CD4-positive, alpha-beta T cell (primary cell): Measurements from ENCODE around the gene TPP2. TPM values are rescaled to one million over a fixed set of nuclear protein-coding genes. Genes with fewer than 3 reads are reported as not detected.
A peak's percentile ranks its signal among the peaks of the same experiment; 100 is the strongest.

Experiments
- ATAC-seq: fragments of 200-7000 bp; cut with Tn5 transposase; one replicate; pipeline ENCODE4 v1.10.0; 2022; ENCODE audit warnings: mild to moderate bottlenecking; ENCODE audit not compliant: poor library complexity
- CTCF ChIA-PET: fragments of 350-600 bp; sonication (Branson Sonifier 250); formaldehyde crosslinking; loops from one replicate; lab custom pipeline; 2021; ENCODE audit warnings: antibody characterized with exemption, inconsistent platforms; lab: Charles Lee
- POLR2A ChIA-PET: fragments of 350-600 bp; sonication (Branson Sonifier 250); formaldehyde crosslinking; loops from one replicate; lab custom pipeline; 2021; ENCODE audit warnings: antibody characterized with exemption, inconsistent platforms; lab: Charles Lee
- DNase-seq, 14 experiments: peaks; one replicate each; pipeline ENCODE4 v3.0.0-alpha.2; 2013 to 2020; ENCODE audit warnings: mixed read lengths in 2 of 14
- H3K27ac ChIP-seq, 2 donors: one replicate each; pipeline versions ENCODE4 v1.5.1 to v1.7.0; 2013; ENCODE audit warnings: low read length in 2 of 2, low read depth in 1 of 2, mild to moderate bottlenecking in 1 of 2
- H3K27me3 ChIP-seq, 2 experiments: 1 replicate in 1 of 2; 2 replicates in 1 of 2; pipeline versions ENCODE4 v1.6.1 to v1.7.0; 2013; ENCODE audit warnings: low read length in 2 of 2, control low read depth in 1 of 2, mild to moderate bottlenecking in 1 of 2, moderate library complexity in 1 of 2; ENCODE audit not compliant: insufficient read depth in 2 of 2, control insufficient read depth in 1 of 2
- H3K36me3 ChIP-seq: one replicate; pipeline ENCODE4 v1.6.1; 2013; ENCODE audit warnings: low read length, control low read depth; ENCODE audit not compliant: insufficient read depth
- H3K4me1 ChIP-seq: one replicate; pipeline ENCODE4 v1.6.1; 2013; ENCODE audit warnings: low read length, control low read depth; ENCODE audit not compliant: insufficient read depth
- H3K4me3 ChIP-seq: one replicate; pipeline ENCODE4 v1.5.1; 2013; ENCODE audit warnings: mild to moderate bottlenecking, low read length, moderate library complexity
- H3K9me3 ChIP-seq, 2 experiments: 1 replicate in 1 of 2; 2 replicates in 1 of 2; pipeline versions ENCODE4 v1.6.1 to v1.7.0; 2013; ENCODE audit warnings: low read length in 2 of 2, mild to moderate bottlenecking in 2 of 2, control low read depth in 1 of 2, moderate library complexity in 1 of 2; ENCODE audit not compliant: control insufficient read depth in 1 of 2, insufficient read depth in 1 of 2
- H3K27ac Mint-ChIP-seq: one replicate; pipeline ENCODE4 v1.8.0; 2020; ENCODE audit warnings: mixed read lengths
- H3K27me3 Mint-ChIP-seq: one replicate; pipeline ENCODE4 v1.8.0; 2021; ENCODE audit warnings: mixed read lengths
- H3K36me3 Mint-ChIP-seq: one replicate; pipeline ENCODE4 v1.8.0; 2021; ENCODE audit warnings: low read depth, mixed read lengths
- H3K4me1 Mint-ChIP-seq: one replicate; pipeline ENCODE4 v1.8.0; 2021; ENCODE audit warnings: low read depth, mixed read lengths
- H3K4me3 Mint-ChIP-seq: one replicate; pipeline ENCODE4 v1.8.0; 2020; ENCODE audit warnings: mild to moderate bottlenecking, mixed read lengths
- H3K9me3 Mint-ChIP-seq: one replicate; pipeline ENCODE4 v1.8.0; 2020; ENCODE audit warnings: mixed read lengths
- CTCF ChIP-seq: fragments of 200-600 bp; IDR thresholded peaks from one replicate; pipeline ENCODE4 v1.8.0; 2022; ENCODE audit warnings: antibody characterized with exemption, mild to moderate bottlenecking
- intact Hi-C, 2 experiments: fragments of 100-400 bp; cut with DNase I in 1 of 2; cut with micrococcal nuclease in 1 of 2; formaldehyde crosslinking; loops; one replicate each; pipeline versions ENCODE4 v1.15.1 to v1.9.0; 2023 to 2025; cut with DNase I, micrococcal nuclease
- total RNA-seq, 174 experiments: library from RNA in 2 of 174; stranded (reverse) in 2 of 174; gene quantifications; one replicate each; pipeline ENCODE4 v1.2.3 and lab custom pipeline; 2021 to 2026

Gene TPP2
- total RNA-seq, 2 experiments from 2014 or later = 146 to 147 TPM

DNA sequence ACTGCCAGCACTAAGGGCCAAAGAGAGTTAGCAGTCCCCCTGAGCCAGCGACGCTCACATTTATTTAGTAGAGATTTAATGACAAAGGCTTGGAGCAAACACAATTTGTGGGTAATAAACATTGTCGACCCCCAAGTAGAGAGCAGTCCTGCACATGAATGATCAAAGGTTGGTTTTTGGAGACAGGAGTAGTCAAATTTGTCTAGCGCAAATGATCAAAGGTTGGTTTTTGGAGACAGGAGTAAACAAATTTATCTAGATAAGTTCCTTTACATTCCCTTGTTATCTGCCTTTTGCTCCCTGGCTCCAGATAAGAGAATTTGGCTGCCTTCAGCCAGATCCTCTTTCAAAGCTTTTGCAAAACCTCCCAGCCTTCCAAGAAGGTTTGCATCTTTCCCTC is 71.1 kb downstream of the TPP2 start:
- H3K4me3 Mint-ChIP-seq = no peak overlapping the region
- no peak for TF ChIP-seq CTCF
- Histone ChIP-seq H3K27ac (no peak overlapping the region), H3K36me3 (peaks cover 81% of the 10 kb centered on the region), H3K9me3 (peaks cover 4 to 7% of the 10 kb centered on the region in 2 experiments), H3K4me3 (no peak overlapping the region), H3K4me1 (no peaks in the 10 kb centered on the region), H3K27me3 (no peaks in the 10 kb centered on the region)
- no peak overlapping the region for H3K27ac Mint-ChIP-seq
- intact Hi-C loops = no loop called here
- no peaks in the 10 kb centered on the region for H3K27me3 Mint-ChIP-seq
- DNase-seq = no peak
- no peaks in the 10 kb centered on the region for H3K4me1 Mint-ChIP-seq
- ChIA-PET POLR2A (no interaction called here), CTCF (no interaction called here)
- H3K36me3 Mint-ChIP-seq = peaks cover 98% of the 10 kb centered on the region
- H3K9me3 Mint-ChIP-seq = peaks cover 10% of the 10 kb centered on the region
- no peak for ATAC-seq

DNA sequence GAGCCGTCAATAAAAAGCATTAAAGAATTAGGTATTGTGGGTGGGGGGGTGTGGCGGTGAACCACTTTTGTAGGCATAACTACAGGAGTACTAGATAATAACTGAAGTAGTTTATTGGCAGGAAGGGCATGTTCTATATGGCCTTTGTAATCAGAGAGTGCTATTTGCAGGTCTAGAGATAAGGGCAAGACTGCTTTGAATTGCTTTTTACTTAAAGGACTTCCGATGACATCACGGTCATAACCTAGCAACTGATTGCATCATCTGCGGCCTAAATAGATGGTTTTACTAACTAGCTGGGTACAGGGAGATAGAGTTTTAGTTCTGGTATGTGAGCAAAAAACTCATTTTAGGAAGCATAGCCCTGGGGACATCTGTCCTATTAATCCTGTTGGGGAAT is 73.3 kb downstream of the TPP2 start:
- POLR2A ChIA-PET = no interaction called here
- peaks cover 99% of the 10 kb centered on the region for H3K36me3 Mint-ChIP-seq
- no peaks in the 10 kb centered on the region for H3K27me3 Mint-ChIP-seq
- no peak for DNase-seq
- TF ChIP-seq CTCF = no peak
- no peaks in the 10 kb centered on the region for H3K4me1 Mint-ChIP-seq
- peaks cover 10% of the 10 kb centered on the region for H3K9me3 Mint-ChIP-seq
- H3K4me3 ChIP-seq = no peak overlapping the region
- H3K27ac Mint-ChIP-seq = no peak overlapping the region
- no peak for ATAC-seq
- H3K9me3 ChIP-seq = peaks cover 4 to 7% of the 10 kb centered on the region in 2 experiments
- no peaks in the 10 kb centered on the region for H3K27me3 ChIP-seq
- H3K4me3 Mint-ChIP-seq = no peak overlapping the region
- no peaks in the 10 kb centered on the region for H3K4me1 ChIP-seq
- H3K36me3 ChIP-seq = peaks cover 83% of the 10 kb centered on the region
- H3K27ac ChIP-seq = no peak overlapping the region
- CTCF ChIA-PET = no interaction called here
- intact Hi-C loops = loop anchor here in 1 of 2 experiments (5.0 kb wide), 1 partner anchor 53 kb away; no protein-coding TSS in a partner anchor

DNA sequence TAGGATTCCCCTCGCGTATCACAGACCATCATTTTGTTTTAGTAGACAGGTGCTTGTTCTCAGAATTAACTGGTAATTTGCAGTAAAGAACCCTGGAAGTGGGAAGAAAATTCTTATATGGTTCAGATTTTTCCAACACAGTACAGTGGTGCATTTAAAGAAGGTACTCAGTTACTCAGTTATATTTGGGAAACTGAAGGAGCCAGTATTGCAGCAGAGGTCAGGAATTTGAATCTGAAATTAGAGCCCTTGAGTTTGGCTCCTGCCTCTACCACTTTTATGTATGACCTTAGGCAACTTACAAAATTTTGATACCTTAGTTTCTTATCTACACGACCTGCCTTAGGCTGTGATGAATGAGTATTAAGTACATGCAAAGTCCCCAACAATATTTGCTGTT is 78.3 kb downstream of the TPP2 start:
- Histone ChIP-seq H3K4me3 (no peak overlapping the region), H3K9me3 (peaks cover 0 to 5% of the 10 kb centered on the region in 2 experiments), H3K36me3 (peaks cover 85% of the 10 kb centered on the region), H3K27me3 (no peaks in the 10 kb centered on the region), H3K27ac (no peak overlapping the region), H3K4me1 (no peaks in the 10 kb centered on the region)
- H3K27me3 Mint-ChIP-seq = no peaks in the 10 kb centered on the region
- no peak for TF ChIP-seq CTCF
- POLR2A ChIA-PET = no interaction called here
- DNase-seq = no peak
- H3K4me1 Mint-ChIP-seq = peaks cover 4% of the 10 kb centered on the region
- no peak for ATAC-seq
- peaks cover 98% of the 10 kb centered on the region for H3K36me3 Mint-ChIP-seq
- CTCF ChIA-PET = no interaction called here
- peak overlapping the region; percentile 53 for H3K27ac Mint-ChIP-seq
- H3K4me3 Mint-ChIP-seq = no peak overlapping the region
- intact Hi-C loops = no loop called here
- H3K9me3 Mint-ChIP-seq = peaks cover 6% of the 10 kb centered on the region
